Activated CD4-positive, alpha-beta T cell treated with anti-CD3 and anti-CD28 coated beads for 1 hour (primary cell): ENCODE measurements around the gene TMEM126A.
"Not testable (repeated sequence)": the region's sequence is repeated elsewhere in the genome, so short reads cannot be mapped to it uniquely, and the experiment has no call there.

Experiments used
- DNase-seq: peaks from one replicate; pipeline ENCODE4 v3.0.0-alpha.2; 2020

The TMEM126A gene

DNA sequence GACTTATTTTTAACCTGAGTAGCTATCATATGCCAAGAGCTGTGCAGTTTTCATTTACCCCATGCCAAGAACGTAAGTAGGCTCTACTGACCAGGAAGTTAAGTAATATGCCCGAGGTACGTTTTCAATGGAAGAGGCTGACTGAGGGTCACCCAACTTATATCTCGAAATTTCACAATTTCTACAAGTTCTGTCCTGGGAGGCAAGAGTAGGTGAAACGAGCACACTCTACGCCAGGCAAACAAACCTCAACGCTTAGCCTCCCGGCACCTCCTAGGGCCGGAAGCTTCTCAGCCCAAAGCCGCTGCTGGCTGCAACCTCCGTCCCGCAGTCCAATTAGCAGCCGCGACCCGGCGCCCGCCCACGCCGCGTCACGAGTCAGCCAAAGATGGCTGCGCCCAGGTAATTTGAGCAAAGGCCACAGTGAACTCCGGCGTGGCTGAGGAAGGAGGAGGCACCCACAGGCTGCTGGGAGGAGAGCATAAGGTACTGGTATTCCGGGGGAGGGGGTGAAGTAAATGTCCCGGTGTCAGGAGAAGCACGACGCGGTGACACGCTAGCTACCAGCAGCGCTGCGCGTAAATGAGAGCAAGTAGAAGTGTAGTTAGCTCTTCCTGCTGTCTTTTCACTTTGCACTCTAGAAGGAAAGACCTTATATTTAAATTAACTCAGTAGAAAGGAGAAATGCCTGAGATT is at the start of gene TMEM126A:
TMEM126A (plus strand) TSS at position 364 of the 696 bp plus-strand sequence. CDS start 2,289 bp downstream, outside the sequence.
- peak; percentile 86 for DNase-seq

DNA sequence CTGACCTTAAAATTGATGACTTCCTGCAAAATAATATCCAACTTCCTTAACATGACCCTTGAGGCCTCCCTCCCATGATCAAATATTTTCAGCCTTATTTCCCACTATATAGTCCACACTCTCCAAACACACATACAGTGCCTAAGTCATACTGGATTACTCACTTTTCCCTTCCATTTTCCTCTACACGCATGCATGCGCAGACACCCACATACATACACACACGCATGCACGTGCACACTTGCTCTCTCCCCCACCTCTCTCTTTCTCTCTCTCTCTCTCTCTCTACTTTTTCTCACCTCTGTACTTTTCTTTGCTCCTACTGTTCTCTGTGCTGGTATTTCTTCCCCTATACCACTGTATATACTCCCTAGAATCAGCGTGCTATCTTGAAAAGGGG is 48.7 kb upstream of the TMEM126A start:
- DNase-seq: no peak

DNA sequence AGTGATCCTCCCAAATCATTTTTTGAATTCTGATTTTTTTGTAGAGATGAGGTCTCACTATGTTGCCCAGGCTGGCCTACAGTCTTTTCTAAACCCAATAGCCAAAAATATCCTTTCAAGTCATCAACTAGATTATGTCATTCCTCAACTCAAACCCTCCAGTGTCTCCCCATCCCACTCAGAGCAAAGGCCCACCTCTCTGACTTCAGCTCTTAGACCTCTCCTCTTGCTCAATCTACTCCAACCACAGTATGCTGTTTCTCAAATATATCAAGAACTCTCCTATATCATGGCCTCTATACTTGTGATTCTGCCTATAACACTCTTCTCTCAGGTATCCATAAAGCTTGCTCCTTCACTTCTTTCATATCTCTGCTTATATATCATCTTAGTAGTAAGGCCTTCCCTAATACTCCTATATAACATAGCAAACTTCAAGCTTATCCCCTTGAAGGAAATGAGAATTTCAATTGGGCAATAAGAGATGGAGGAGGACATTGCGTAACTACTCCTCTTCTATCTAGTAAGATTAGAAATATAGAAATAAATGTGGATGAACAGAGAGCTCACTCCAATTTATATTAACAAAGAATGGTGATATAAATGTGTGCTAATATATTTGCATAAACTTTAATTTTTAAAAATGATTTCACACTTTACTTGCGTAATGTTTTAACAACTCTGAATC is 45.1 kb upstream of the TMEM126A start:
- DNase-seq: no peak

DNA sequence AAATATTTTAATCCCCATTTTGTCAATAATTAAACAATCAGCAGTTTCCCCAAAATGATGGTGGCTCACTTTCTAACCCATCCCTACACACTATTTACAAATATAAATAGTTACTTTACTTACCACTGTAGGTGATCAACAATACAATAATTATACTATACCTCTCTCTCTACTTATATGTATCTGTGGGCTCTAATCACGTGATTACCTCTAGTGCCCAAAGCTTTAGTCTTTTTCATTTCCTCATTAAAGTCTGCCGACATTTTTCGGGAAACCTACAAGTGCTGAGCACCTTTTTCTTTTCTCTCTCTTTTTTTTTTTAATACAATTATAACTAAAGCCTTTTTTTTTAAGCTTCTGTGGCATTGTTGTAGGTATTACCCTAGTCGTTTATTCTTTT is 44.5 kb upstream of the TMEM126A start:
- DNase-seq: no peak

DNA sequence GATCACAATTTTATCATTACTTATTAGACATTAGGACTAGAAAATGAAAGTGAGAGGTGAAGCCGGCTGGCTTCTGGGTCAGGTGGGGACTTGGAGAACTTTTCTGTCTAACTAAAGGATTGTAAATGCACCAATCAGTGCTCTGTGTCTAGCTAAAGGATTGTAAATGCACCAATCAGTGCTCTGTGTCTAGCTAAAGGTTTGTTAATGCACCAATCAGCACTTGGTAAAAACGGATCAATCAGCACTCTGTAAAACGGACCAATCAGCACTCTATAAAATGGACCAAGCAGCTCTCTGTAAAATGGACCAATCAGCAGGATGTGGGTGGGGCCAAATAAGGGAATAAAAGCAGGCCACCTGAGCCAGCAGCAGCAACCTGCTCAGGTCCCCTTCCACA is 41.5 kb upstream of the TMEM126A start:
- DNase-seq: not testable (repeated sequence)

DNA sequence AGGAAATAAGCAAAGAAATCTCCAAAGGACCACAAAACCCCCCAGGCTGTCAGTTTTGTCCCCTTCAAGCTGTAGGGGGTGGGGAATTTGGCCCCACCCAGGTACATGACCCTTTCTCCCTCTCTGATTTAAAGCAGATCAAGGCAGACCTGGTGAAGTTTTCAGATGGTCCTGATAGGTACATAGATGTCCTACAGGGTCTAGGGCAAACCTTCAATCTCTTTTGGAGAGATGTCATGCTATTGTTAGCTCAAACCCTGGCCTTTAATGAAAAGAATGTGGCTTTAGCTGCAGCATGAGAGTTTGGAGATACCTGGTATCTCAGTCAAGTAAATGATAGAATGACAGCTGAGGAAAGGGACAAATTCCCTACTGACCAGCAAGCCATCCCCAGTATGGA is 39.1 kb upstream of the TMEM126A start:
- DNase-seq: not testable (repeated sequence)

DNA sequence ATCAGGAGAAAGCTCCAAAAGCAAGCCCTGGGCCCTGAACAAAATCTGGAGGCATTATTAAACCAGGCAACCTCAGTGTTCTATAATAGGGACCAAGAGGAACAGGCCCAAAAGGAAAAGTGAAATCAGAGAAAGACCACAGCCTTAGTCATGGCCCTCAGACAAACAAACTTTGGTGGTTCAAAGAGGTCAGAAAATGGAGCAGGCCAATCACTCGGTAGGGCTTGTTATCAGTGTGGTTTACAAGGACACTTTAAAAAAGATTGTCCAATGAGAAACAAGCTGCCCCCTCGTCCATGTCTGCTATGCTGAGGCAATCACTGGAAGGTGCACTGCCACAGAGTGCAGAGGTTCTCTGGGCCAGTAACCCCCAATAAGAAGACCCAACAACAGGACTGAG is 38.5 kb upstream of the TMEM126A start:
- not testable (repeated sequence) for DNase-seq

DNA sequence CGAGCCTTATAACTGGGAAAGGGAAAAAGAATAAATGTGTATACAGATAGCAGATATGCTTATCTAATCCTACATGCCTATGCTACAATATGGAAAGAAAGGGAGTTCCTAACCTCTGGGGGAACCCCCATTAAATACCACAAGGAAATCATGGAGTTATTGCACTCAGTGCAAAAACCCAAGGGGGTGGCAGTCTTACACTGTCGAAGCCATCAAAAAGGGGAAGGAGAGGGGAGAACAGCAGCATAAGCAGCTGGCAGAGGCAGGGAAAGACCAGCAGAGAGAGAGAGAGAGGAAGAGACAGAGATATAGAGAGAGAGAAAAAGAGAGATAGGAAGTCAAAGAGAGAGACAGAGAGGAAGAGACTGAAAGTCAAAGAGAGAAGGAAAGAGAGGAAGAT is 36.1 kb upstream of the TMEM126A start:
- DNase-seq: not testable (repeated sequence)

DNA sequence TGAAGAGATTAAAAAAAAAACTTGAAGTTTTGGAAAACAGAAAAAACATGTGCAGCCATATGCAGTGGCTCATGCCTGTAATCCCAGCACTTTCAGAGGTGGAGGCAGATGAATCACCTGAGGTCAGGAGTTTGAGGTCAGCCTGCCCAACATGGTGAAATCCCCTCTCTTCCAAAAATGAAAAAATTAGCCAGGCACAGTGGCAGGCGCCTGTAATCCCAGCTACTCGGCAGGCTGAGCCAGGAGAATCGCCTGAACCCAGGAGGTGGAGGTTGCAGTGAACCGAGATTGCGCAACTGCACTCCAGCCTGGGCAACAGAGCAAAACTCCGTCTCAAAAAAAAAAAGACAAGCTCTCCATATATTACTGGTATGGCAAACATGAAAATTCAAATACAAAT is 28.3 kb upstream of the TMEM126A start:
- DNase-seq: no peak

DNA sequence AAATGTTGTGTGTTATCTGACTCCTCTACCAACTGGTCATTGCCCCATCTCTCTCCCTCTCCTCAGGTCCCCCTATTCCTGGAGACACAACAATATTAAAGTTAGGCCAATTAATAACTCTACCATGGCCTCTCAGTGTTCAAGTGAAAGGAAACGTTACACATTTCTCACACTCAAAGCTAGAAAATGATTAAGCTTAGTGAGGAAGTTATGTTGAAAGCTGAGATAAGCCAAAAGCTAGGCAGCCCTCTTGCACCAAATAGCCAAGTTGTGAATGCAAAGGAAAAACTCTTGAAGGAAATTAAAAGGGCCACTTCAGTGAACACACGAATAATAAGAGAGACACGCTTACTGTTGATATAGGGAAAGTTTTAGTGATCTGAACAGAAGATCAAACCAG is 27.5 kb upstream of the TMEM126A start:
- no peak for DNase-seq

DNA sequence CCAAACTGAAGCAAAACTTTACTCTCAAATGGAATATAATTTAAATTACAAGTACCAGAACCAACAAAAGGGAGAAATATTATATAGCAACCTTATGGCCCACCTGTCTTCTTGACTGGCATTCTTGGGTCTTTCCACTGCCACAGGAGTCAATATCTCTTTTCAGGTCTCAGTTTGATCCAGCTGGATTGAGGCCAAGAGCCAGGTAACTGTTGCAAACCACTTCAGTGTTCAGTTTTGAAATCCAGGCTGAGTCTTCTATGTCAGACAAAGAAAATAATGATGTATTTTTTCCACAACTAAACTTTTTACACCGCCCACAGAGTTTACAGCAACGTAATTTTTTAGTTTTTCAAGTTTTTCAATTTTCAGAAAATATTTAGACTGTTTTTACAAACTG is 21.3 kb upstream of the TMEM126A start:
- no peak for DNase-seq

DNA sequence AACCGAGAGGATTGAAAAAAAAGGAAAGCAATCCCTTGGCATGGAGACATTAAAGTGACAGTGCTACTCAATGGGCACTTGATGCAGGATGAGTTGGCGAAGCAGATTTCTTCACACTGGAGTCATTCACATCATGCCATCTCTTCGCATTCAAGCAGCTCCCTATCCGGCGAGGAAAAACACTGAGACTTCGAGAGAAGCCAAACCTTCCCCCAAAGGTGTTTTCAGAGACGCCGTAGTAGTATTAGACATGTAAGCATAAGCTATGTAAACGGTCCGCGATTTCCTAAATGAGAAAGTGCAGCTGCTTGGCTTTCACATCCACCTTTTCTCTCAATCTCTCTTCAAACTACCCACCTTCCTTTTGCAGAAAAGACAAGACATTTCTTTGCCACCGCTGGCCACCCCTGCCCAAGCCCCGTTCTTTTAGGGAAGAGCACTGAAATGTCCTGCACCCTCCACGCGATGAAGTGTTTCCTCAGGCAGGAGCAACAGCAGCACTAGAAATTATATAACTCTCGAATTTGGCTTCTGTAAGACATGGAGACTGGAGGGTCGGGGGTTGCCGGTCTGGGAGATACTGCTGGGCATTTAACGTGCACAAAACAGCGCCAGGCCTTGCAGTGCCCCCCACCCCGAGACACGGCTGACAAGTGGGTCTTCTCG is 20.3 kb upstream of the TMEM126A start, which contains the start of gene DLG2:
DLG2 (minus strand) TSS at position 13 of the 666 bp plus-strand sequence.
- no peak for DNase-seq

DNA sequence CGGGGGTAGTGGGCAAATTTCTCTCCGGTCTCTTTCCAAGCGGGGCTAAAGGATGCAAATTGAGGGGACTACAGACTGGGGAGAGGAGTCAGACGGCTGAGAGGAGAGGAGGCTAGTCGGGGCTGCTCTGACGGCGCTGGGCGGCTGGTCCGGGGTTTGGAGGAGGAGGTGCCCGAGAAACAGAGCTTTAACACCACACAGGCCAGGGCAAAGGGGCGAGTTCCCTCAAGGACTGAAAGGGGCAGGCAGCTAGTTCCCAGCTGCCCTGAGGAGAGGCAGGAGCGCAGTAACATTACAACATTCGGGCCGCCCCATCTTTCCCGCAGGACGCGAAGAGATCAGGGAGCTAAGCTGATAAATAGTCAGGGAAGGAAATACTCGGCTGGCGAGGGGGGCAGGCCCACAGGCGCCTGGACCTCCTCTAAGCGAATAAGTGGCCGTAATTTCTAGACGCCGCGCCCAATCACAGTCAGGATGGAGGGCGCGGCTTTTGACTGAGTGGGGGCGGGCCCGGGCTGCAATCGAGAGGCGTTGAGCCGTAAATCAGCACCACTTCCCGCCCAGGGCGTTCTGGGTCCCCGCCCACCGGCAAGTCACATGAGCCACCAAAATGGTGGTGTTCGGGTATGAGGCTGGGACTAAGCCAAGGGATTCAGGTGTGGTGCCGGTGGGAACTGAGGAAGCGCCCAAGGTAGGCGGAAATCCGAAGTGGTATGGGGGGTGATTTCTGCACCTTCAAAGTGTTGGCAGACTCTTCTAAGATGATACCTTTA is 19.6 kb upstream of the TMEM126A start, which contains the start of gene TMEM126B:
TMEM126B (plus strand) TSS at position 596 of the 773 bp plus-strand sequence; CDS start at position 611, 15 bp downstream.
- DNase-seq: peak; percentile 90

DNA sequence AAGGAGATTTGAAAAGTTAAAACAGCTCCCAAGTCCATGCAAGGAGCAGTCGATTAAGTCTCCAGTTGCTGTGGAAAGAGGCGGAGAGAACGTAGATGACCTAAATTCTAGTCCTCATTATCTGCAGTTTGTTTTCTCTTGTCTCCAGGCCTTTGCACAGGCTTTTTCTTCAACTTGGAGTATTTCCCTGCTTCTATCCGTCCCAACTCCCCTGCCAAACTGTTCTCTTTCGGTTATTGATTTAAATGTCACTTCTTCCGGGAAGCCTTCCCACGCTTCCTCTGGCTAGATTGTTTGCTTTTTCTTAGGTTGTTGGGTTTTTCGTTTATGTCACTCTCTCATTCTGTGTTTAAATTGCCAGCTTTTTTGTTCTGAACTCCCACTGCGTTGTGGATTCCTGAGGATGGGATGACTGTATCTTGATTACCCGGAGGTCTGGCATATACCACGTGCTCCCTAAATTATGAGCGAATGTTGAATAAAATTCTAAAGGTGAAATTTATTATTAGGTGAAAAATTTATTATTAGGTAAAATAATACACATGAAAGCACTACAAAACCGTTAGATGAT is 18.9 kb upstream of the TMEM126A start:
- no peak for DNase-seq

DNA sequence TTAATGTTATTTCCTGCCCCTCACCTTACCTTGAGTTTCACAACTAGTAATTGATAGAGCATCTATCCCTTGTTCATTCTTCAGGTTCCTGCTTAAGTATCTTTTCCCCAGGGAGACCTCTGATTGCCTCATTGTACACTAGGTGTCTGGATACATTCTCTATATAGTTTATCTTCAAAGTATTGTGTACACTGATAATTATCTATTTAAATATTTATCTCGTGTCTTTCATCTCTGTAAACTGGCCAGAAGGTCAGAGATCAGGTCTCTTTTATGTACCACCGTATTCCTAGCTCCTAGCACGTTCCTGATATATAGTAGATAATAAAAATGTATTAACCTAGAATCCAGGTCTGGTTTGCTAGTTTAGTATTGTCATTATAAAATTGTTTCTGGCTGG is 13.0 kb upstream of the TMEM126A start:
- no peak for DNase-seq

DNA sequence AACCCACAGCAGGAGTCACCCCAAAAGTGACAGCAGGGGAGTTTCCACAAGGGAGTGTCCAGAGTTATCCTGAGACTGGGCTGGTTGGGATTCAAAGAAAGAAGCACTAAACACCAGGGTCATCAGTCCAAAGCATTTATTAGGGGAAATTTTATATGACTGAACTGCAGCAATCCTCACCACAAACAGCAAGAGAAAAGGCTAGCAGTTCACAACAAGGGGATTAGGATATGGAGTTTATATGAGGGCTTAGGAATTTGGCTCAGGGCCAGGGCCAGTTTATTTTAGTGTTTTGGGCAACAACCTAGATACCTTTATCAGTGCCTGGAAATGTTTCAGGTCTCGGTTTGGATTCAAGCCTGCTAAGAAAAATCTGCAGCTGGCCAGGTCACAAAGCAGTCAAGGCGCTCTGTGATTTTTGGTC is 4.6 kb upstream of the TMEM126A start:
- no peak for DNase-seq

DNA sequence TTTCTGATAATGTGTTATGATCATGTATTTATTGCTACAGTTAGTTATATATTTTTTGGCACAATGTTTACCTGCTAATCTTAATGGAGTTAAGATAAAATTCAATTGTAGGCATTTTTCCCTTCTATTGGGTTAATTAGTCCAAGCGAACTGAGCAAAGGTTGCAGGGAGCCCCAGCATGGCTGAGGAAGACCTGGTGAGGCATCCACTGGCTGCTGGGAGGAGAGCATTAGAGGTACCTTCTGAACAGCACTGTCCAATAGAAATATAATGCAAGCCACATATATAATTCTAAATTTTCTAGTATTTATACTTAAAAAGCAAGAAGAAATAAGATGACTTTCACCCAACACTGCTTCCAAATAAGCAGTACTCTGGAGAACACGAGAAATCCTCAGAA is 689 bp upstream of the TMEM126A start:
- DNase-seq: no peak

DNA sequence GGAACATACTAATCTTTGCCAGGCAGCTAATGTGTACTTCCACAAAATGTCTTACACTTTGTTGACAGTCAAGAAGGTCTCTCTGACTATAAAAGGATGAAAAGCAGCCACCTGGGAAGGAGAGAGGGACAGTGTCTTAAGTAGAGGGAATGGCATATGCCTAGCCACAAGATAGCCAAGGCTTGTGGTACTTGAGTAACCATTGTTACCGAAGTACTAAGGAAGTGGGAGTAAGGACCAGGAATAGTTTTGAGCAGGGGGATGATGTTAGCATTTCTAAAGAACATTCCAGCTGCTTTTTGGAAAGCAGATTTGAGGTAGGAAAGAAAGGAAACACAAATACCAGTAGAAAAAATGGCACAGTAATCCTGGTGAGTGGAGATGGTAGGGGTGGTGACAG is 3.4 kb downstream of the TMEM126A start:
- no peak for DNase-seq

DNA sequence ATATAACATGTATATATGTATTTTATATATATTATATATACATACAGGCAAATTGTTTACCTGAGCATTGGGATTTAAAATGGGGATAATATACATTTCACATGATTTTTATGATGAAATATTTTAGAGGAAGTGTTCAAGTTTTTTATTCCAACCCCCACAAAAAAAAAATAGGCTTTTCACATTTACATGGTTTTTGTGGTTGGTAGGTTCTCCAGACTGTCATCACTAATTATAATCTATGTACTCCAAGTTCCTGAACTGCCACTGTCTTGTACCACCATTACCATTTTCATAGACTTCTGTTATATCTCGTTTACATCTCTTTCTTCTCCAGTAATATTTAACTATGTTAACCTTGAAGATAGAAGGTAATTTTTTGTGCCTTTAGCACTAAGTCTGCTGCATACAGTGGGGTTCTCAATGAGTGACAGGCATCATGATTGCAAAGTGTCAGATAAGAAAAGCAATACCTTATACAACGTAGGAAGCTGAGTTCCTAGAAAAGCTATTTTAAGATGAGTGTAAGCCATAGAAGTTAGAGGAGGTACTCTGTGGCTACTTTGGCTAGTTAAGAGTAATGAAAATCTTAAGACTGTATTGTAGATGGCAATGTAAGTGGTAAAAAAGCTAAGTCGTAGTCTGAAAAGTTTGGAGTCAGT is 5.2 kb downstream of the TMEM126A start:
- DNase-seq: no peak

DNA sequence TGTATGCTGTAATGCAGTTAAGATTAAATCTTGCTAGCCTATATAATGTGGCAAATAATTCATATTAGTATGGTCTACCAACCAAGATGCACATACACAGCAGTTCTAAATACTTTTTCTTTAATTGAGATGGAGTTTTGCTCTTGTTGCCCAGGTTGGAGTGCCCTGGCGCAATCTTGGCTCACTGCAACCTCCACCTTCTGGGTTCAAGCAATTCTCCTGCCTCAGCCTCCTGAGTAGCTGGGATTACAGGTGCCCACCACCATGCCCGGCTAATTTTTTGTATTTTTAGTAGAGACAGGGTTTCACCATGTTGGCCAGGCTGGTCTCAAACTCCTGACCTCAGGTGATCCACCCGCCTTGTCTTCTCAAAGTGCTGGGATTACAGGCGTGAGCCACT is 6.6 kb downstream of the TMEM126A start:
- not testable (repeated sequence) for DNase-seq

DNA sequence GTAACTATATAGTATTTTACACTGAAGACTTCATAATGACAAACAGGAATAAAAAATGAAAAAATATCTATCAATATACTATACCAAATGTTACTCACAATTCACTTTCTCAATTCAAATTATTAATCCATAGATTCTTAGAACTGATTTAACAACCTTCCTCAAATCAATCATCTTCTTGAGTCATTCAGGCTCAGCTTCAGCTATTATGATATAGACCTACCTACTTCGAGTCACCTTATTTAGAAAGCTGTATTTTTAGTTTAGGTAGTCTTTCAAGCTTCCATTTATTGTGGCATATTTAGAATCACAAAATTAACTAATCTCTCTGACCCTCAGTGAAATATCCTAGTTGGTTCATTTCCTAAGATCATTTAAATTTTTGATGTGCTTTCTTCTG is 9.0 kb downstream of the TMEM126A start:
- no peak for DNase-seq

DNA sequence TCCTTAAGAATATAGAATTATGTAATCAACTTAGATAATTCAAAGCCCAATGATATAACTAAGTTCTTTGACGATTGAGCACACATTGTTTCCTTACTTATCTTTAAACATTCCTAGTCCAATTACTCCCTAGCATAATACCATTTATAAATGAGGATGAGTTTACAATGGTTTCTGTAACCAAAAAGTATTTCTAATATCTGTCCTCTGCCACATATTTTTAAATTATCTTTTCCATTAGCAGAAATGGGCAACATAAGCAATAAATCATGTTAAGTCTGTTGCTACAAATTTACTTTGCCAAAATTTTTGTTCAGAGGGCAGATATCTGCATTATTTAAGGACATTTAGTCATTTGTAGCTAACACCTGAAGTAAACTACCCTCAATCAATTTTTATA is 10.4 kb downstream of the TMEM126A start:
- DNase-seq: no peak
